SU-DHL-6 (cell line): ENCODE measurements around the gene PTPN1.

Experiments
- H2AFZ ChIP-seq: fragments of 200-600 bp; sonication (generic); 2 replicates; pipeline ENCODE4 v1.6.1; 2014; ENCODE audit warnings: low read depth, mild to moderate bottlenecking, moderate library complexity, mixed read lengths, antibody characterized with exemption, low read length; ENCODE audit not compliant: severe bottlenecking
- H3F3A ChIP-seq: fragments of 200-600 bp; shearing (Covaris generic); 2 replicates; pipeline ENCODE4 v1.6.0; 2016; ENCODE audit warnings: antibody characterized with exemption, mild to moderate bottlenecking; ENCODE audit not compliant: insufficient read depth
- H3K27ac ChIP-seq: fragments of 200-600 bp; sonication (generic); 2 replicates; pipeline ENCODE4 v1.5.1; 2016; ENCODE audit warnings: low read depth, mild to moderate bottlenecking, low read length, moderate library complexity, mixed read lengths
- H3K27me3 ChIP-seq: fragments of 200-600 bp; sonication (generic), shearing (Covaris generic); 2 replicates; pipeline ENCODE4 v1.6.0; 2014; ENCODE audit warnings: mild to moderate bottlenecking, low read length
- H3K36me3 ChIP-seq: fragments of 200-600 bp; sonication (generic); 2 replicates; pipeline ENCODE4 v1.6.1; 2014; ENCODE audit warnings: mild to moderate bottlenecking, low read length, mixed read lengths
- H3K4me2 ChIP-seq: fragments of 300-600, 200-600 bp; shearing (Covaris generic), sonication (generic); 2 replicates; pipeline ENCODE4 v1.6.0; 2014; ENCODE audit warnings: low read length, low read depth, mild to moderate bottlenecking; ENCODE audit not compliant: poor library complexity, severe bottlenecking
- H3K4me3 ChIP-seq: fragments of 200-600 bp; sonication (generic); 2 replicates; pipeline ENCODE4 v1.5.1; 2014; ENCODE audit warnings: antibody characterized with exemption, low read length, mild to moderate bottlenecking, mixed read lengths; ENCODE audit not compliant: insufficient read depth, poor library complexity, severe bottlenecking
- H3K79me2 ChIP-seq: fragments of 200-600 bp; sonication (generic); 2 replicates; pipeline ENCODE4 v1.6.1; 2014; ENCODE audit warnings: mild to moderate bottlenecking, low read length, moderate library complexity; ENCODE audit not compliant: insufficient read depth
- H3K9ac ChIP-seq: fragments of 200-600 bp; sonication (generic); 2 replicates; pipeline ENCODE4 v1.7.0; 2014; ENCODE audit warnings: mild to moderate bottlenecking, low read length
- H3K9me2 ChIP-seq: fragments of 200-600 bp; sonication (generic); replicated peaks from 2 replicates; pipeline ENCODE4 v1.6.1; 2014; ENCODE audit warnings: low read length; ENCODE audit not compliant: insufficient read depth
- H3K9me3 ChIP-seq: fragments of 200-600 bp; sonication (generic); 2 replicates; pipeline ENCODE4 v1.6.1; 2014; ENCODE audit warnings: low read length, mixed read lengths; ENCODE audit not compliant: insufficient read depth
- H4K20me1 ChIP-seq: fragments of 200-600 bp; sonication (generic); 2 replicates; pipeline ENCODE4 v1.6.1; 2014; ENCODE audit warnings: low read depth, mild to moderate bottlenecking, antibody characterized with exemption, low read length, moderate library complexity, mixed read lengths
- EZH2phosphoT487 ChIP-seq: fragments of 200-600 bp; sonication (generic), shearing (Covaris generic); conservative IDR thresholded peaks from 2 replicates; pipeline ENCODE4 v1.6.1; 2018; ENCODE audit warnings: mild to moderate bottlenecking, antibody characterized with exemption, low read length, moderate library complexity, mixed read lengths
- TF ChIP-seq, protein P1 (sequence below): fragments of 200-600 bp; sonication (generic); IDR thresholded peaks from one replicate; pipeline ENCODE4 v1.5.1; 2017; ENCODE audit warnings: antibody characterized with exemption, mild to moderate bottlenecking, low read length, moderate library complexity; ENCODE audit not compliant: insufficient read depth, poor library complexity, severe bottlenecking

PTPN1 gene

DNA sequence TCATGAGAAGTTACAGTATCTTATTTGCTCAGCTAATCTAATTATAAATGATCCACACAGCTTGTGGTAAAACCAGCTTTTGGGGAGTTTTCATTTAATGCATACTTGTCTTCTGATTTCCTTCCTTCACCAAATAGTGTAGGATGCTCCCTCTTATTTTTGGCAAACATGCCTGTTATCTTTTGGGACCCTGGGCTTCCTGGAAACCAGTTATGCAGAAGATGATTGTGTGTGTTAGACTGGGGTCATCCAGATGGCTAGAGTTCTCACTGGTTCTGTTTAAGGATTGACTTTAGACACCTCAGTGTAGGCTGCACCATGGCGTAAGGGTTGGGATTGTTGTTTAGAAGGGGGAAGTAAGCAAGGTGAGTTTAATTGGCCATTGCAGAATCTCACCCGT lies 61.3 kb downstream of the PTPN1 start:
- Histone ChIP-seq H3K9ac (no peak overlapping the region), H3K27ac (no peak overlapping the region), H3K36me3 (no peaks in the 10 kb centered on the region), H3K27me3 (no peaks in the 10 kb centered on the region), H3K4me3 (no peak overlapping the region), H3K4me2 (no peak overlapping the region), H3K79me2 (no peaks in the 10 kb centered on the region), H3F3A (no peaks in the 10 kb centered on the region), H4K20me1 (no peaks in the 10 kb centered on the region), H3K9me3 (no peaks in the 10 kb centered on the region), H3K9me2 (no peaks in the 10 kb centered on the region), H2AFZ (no peak overlapping the region)
- TF ChIP-seq, protein P1, sequence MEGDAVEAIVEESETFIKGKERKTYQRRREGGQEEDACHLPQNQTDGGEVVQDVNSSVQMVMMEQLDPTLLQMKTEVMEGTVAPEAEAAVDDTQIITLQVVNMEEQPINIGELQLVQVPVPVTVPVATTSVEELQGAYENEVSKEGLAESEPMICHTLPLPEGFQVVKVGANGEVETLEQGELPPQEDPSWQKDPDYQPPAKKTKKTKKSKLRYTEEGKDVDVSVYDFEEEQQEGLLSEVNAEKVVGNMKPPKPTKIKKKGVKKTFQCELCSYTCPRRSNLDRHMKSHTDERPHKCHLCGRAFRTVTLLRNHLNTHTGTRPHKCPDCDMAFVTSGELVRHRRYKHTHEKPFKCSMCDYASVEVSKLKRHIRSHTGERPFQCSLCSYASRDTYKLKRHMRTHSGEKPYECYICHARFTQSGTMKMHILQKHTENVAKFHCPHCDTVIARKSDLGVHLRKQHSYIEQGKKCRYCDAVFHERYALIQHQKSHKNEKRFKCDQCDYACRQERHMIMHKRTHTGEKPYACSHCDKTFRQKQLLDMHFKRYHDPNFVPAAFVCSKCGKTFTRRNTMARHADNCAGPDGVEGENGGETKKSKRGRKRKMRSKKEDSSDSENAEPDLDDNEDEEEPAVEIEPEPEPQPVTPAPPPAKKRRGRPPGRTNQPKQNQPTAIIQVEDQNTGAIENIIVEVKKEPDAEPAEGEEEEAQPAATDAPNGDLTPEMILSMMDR: no peak
- no peak for TF ChIP-seq EZH2phosphoT487

GRCh38 chr20:50572938-50573777 lies 63.0 kb downstream of the PTPN1 start:
- Histone ChIP-seq H3K4me3 (no peak overlapping the region), H3K9ac (no peak overlapping the region), H3K4me2 (no peak overlapping the region), H3K36me3 (no peaks in the 10 kb centered on the region), H3K27me3 (no peaks in the 10 kb centered on the region), H3K79me2 (no peaks in the 10 kb centered on the region), H3K27ac (no peak overlapping the region), H2AFZ (no peak overlapping the region), H3K9me3 (no peaks in the 10 kb centered on the region), H3K9me2 (no peaks in the 10 kb centered on the region), H3F3A (no peaks in the 10 kb centered on the region), H4K20me1 (no peaks in the 10 kb centered on the region)
- TF ChIP-seq, protein P1: no peak
- TF ChIP-seq EZH2phosphoT487: no peak

DNA sequence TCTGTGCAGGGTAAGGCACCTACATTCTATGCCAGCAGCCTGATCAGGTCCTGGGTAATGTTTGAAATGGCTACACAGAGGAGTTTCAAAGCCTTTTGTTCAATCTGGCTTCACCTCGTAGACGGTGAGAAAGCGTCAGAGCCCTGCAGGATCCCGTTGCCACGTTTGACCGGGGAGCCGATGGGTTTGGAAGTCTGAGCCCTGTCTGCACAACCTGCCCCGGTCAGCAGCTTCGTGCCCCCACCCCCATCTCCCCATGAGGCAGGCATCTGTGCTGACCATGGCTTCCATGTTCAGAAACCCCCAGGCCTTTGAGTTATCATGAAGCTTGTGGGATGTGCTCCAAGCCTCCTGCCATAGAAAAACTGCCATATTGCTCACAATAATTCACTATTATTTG lies 63.9 kb downstream of the PTPN1 start:
- Histone ChIP-seq H3K4me2 (no peak overlapping the region), H3K4me3 (no peak overlapping the region), H3K9ac (no peak overlapping the region), H3K36me3 (no peaks in the 10 kb centered on the region), H3F3A (no peaks in the 10 kb centered on the region), H3K79me2 (no peaks in the 10 kb centered on the region), H3K9me2 (no peaks in the 10 kb centered on the region), H4K20me1 (no peaks in the 10 kb centered on the region), H3K27me3 (no peaks in the 10 kb centered on the region), H2AFZ (no peak overlapping the region), H3K9me3 (no peaks in the 10 kb centered on the region), H3K27ac (no peak overlapping the region)
- no peak for TF ChIP-seq EZH2phosphoT487
- TF ChIP-seq, protein P1: no peak
